SU-DHL-6 (cell line): ENCODE measurements around the gene MAGEA9B.
"Not testable (repeated sequence)": the region's sequence is repeated elsewhere in the genome, so short reads cannot be mapped to it uniquely, and the experiment has no call there.

Source experiments
- H2AFZ ChIP-seq: fragments of 200-600 bp; sonication (generic); 2 replicates; pipeline ENCODE4 v1.6.1; 2014; ENCODE audit warnings: low read depth, mild to moderate bottlenecking, moderate library complexity, mixed read lengths, antibody characterized with exemption, low read length; ENCODE audit not compliant: severe bottlenecking
- H3F3A ChIP-seq: fragments of 200-600 bp; shearing (Covaris generic); 2 replicates; pipeline ENCODE4 v1.6.0; 2016; ENCODE audit warnings: antibody characterized with exemption, mild to moderate bottlenecking; ENCODE audit not compliant: insufficient read depth
- H3K27ac ChIP-seq: fragments of 200-600 bp; sonication (generic); 2 replicates; pipeline ENCODE4 v1.5.1; 2016; ENCODE audit warnings: low read depth, mild to moderate bottlenecking, low read length, moderate library complexity, mixed read lengths
- H3K27me3 ChIP-seq: fragments of 200-600 bp; sonication (generic), shearing (Covaris generic); 2 replicates; pipeline ENCODE4 v1.6.0; 2014; ENCODE audit warnings: mild to moderate bottlenecking, low read length
- H3K36me3 ChIP-seq: fragments of 200-600 bp; sonication (generic); 2 replicates; pipeline ENCODE4 v1.6.1; 2014; ENCODE audit warnings: mild to moderate bottlenecking, low read length, mixed read lengths
- H3K4me2 ChIP-seq: fragments of 300-600, 200-600 bp; shearing (Covaris generic), sonication (generic); 2 replicates; pipeline ENCODE4 v1.6.0; 2014; ENCODE audit warnings: low read length, low read depth, mild to moderate bottlenecking; ENCODE audit not compliant: poor library complexity, severe bottlenecking
- H3K4me3 ChIP-seq: fragments of 200-600 bp; sonication (generic); 2 replicates; pipeline ENCODE4 v1.5.1; 2014; ENCODE audit warnings: antibody characterized with exemption, low read length, mild to moderate bottlenecking, mixed read lengths; ENCODE audit not compliant: insufficient read depth, poor library complexity, severe bottlenecking
- H3K79me2 ChIP-seq: fragments of 200-600 bp; sonication (generic); 2 replicates; pipeline ENCODE4 v1.6.1; 2014; ENCODE audit warnings: mild to moderate bottlenecking, low read length, moderate library complexity; ENCODE audit not compliant: insufficient read depth
- H3K9ac ChIP-seq: fragments of 200-600 bp; sonication (generic); 2 replicates; pipeline ENCODE4 v1.7.0; 2014; ENCODE audit warnings: mild to moderate bottlenecking, low read length
- H3K9me2 ChIP-seq: fragments of 200-600 bp; sonication (generic); replicated peaks from 2 replicates; pipeline ENCODE4 v1.6.1; 2014; ENCODE audit warnings: low read length; ENCODE audit not compliant: insufficient read depth
- H3K9me3 ChIP-seq: fragments of 200-600 bp; sonication (generic); 2 replicates; pipeline ENCODE4 v1.6.1; 2014; ENCODE audit warnings: low read length, mixed read lengths; ENCODE audit not compliant: insufficient read depth
- H4K20me1 ChIP-seq: fragments of 200-600 bp; sonication (generic); 2 replicates; pipeline ENCODE4 v1.6.1; 2014; ENCODE audit warnings: low read depth, mild to moderate bottlenecking, antibody characterized with exemption, low read length, moderate library complexity, mixed read lengths
- CTCF ChIP-seq: fragments of 200-600 bp; sonication (generic); IDR thresholded peaks from one replicate; pipeline ENCODE4 v1.5.1; 2017; ENCODE audit warnings: antibody characterized with exemption, mild to moderate bottlenecking, low read length, moderate library complexity; ENCODE audit not compliant: insufficient read depth, poor library complexity, severe bottlenecking
- EZH2phosphoT487 ChIP-seq: fragments of 200-600 bp; sonication (generic), shearing (Covaris generic); conservative IDR thresholded peaks from 2 replicates; pipeline ENCODE4 v1.6.1; 2018; ENCODE audit warnings: mild to moderate bottlenecking, antibody characterized with exemption, low read length, moderate library complexity, mixed read lengths

MAGEA9B gene

DNA sequence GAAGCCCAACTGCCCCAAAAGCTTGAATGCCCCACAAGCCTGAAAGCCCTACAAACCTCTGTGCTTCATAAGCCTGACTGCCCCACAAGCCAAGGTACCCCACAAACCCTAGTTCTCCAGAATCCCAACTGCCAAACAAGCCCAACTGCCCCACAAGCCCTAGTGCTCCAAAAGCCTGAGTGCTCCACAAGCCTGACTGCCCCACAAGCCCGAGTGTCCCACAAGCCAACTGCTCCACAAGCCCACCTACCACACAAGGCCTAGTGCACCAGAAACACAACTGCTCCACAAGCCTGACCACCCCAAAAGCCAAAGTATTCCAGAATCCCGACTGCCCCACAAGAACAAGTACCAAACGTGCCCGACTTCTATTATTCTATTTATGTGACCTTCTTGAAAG, 23.9 kb downstream of the MAGEA9B start:
- Histone ChIP-seq H2AFZ (no peak overlapping the region), H3K27ac (no peak overlapping the region), H3K9me2 (no peaks in the 10 kb centered on the region), H3K27me3 (no peaks in the 10 kb centered on the region), H3K36me3 (no peaks in the 10 kb centered on the region), H3F3A (no peaks in the 10 kb centered on the region), H4K20me1 (no peaks in the 10 kb centered on the region), H3K9ac (no peak overlapping the region), H3K79me2 (no peaks in the 10 kb centered on the region), H3K4me3 (no peak overlapping the region), H3K9me3 (no peaks in the 10 kb centered on the region), H3K4me2 (no peak overlapping the region)
- no peak for TF ChIP-seq EZH2phosphoT487
- no peak for TF ChIP-seq CTCF

- H3K9ac ChIP-seq, H3K9me2 ChIP-seq, H2AFZ ChIP-seq, H3K4me3 ChIP-seq, H3K9me3 ChIP-seq, H3K27ac ChIP-seq, H3F3A ChIP-seq, H3K79me2 ChIP-seq, H4K20me1 ChIP-seq, H3K27me3 ChIP-seq, H3K4me2 ChIP-seq, H3K36me3 ChIP-seq: not testable (repeated sequence)
These were observed 32.0 kb downstream of the MAGEA9B start for GRCh38 chrX:149555251-149555650.

- not testable (repeated sequence) for H3K4me3 ChIP-seq, H2AFZ ChIP-seq, H3K27ac ChIP-seq, H3K36me3 ChIP-seq, H3K9ac ChIP-seq, H3K9me2 ChIP-seq, H3K4me2 ChIP-seq, H3F3A ChIP-seq, H3K27me3 ChIP-seq, H3K9me3 ChIP-seq, H4K20me1 ChIP-seq, H3K79me2 ChIP-seq
These were observed 35.4 kb downstream of the MAGEA9B start for GRCh38 chrX:149551939-149552248.

DNA sequence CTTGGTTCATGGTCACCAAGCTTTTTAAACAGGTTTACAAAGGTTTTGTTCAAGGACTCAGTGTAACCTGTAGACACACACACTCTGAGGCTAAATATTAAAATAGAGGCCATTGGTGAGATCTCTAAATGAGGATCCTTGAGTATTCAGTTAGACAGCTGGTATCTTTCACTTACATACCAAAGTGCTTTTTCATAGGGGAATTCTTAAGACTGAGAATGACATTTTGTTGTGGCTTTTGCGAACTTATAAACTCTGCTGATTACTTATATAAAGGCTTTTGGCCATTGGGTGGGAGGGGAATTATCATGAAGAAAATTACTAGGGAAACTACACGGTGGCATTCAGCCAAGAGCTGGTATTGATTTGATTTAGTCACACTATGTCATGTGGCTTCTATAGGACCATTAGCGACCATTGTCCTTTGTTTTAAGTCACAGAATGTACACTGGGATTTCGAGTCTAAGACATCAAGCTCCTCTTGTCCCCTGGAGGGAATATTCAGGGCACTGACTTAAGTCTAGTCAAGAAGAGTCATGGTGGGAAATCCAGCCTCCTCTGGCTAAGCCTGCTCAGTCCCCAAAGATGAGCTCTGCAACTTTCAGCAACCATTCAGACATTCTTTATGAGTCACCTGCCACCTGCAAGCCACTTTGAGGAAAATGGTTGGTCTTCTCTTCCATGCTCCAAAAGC, 35.9 kb downstream of the MAGEA9B start:
- H3K9ac ChIP-seq, H2AFZ ChIP-seq, H3K9me2 ChIP-seq, H3K9me3 ChIP-seq, H3K27me3 ChIP-seq, H4K20me1 ChIP-seq, H3K4me3 ChIP-seq, H3K79me2 ChIP-seq, H3K4me2 ChIP-seq, H3K27ac ChIP-seq, H3K36me3 ChIP-seq, H3F3A ChIP-seq: not testable (repeated sequence)

- not testable (repeated sequence) for H4K20me1 ChIP-seq, H3K79me2 ChIP-seq, H3K9ac ChIP-seq, H3K9me2 ChIP-seq, H2AFZ ChIP-seq, H3K27me3 ChIP-seq, H3F3A ChIP-seq, H3K4me2 ChIP-seq, H3K4me3 ChIP-seq, H3K9me3 ChIP-seq, H3K36me3 ChIP-seq, H3K27ac ChIP-seq
These were observed 36.8 kb downstream of the MAGEA9B start for GRCh38 chrX:149550454-149550853.

GRCh38 chrX:149549701-149550100, 37.6 kb downstream of the MAGEA9B start, which contains the start of gene HSFX3:
Gene HSFX3, minus strand, starts transcription at chrX:149549924. Its CDS starts 72 bp downstream, at chrX:149549852.
- not testable (repeated sequence) for H3K9me2 ChIP-seq, H3K27ac ChIP-seq, H3K27me3 ChIP-seq, H3K9ac ChIP-seq, H3K4me3 ChIP-seq, H3K4me2 ChIP-seq, H2AFZ ChIP-seq, H4K20me1 ChIP-seq, H3K9me3 ChIP-seq, H3K79me2 ChIP-seq, H3K36me3 ChIP-seq, H3F3A ChIP-seq

DNA sequence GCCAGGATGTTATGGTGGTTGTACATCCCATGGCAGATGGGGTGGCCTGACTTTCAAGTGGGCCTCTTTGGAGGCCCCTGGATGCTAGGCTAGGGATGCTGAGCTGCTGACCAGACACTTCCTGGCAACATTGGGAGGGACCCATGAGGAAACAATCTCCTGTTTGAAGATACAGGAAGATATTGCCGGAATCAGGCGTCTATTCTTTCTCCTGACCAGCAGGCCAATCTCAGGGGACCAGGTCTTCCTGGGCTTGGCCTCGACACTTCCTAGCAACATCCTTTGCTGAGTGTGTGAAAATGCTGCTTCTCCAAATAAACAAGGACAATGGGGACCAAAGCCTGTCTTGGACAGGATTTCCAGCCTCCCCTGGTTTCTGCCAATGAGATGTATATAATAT, 39.5 kb downstream of the MAGEA9B start:
- H3K4me3 ChIP-seq, H2AFZ ChIP-seq, H4K20me1 ChIP-seq, H3K79me2 ChIP-seq, H3F3A ChIP-seq, H3K27ac ChIP-seq, H3K9ac ChIP-seq, H3K9me3 ChIP-seq, H3K27me3 ChIP-seq, H3K9me2 ChIP-seq, H3K4me2 ChIP-seq, H3K36me3 ChIP-seq: not testable (repeated sequence)
